ENCODE results near the gene KLK12.

- TF ChIP-seq CTCF (IDR thresholded peaks at IDR 0.05), result no peak
- TF ChIP-seq POLR2A (IDR thresholded peaks at IDR 0.05), result no peak
These were observed 9.9 kb downstream of the KLK12 start for GRCh38 chr19:51024924-51025323.
